GM18520 (cell line): Measurements from ENCODE around the gene ZBTB39.
A peak's percentile ranks its signal among the peaks of the same experiment; 100 is the strongest.
"Not testable (repeated sequence)": the region's sequence is repeated elsewhere in the genome, so short reads cannot be mapped to it uniquely, and the experiment has no call there.

Experiments used
- ATAC-seq: cut with Tn5 transposase; IDR thresholded peaks from one replicate; pipeline ENCODE4 v1.9.1; 2021; ENCODE audit not compliant: unreplicated experiment

The ZBTB39 gene, protein sequence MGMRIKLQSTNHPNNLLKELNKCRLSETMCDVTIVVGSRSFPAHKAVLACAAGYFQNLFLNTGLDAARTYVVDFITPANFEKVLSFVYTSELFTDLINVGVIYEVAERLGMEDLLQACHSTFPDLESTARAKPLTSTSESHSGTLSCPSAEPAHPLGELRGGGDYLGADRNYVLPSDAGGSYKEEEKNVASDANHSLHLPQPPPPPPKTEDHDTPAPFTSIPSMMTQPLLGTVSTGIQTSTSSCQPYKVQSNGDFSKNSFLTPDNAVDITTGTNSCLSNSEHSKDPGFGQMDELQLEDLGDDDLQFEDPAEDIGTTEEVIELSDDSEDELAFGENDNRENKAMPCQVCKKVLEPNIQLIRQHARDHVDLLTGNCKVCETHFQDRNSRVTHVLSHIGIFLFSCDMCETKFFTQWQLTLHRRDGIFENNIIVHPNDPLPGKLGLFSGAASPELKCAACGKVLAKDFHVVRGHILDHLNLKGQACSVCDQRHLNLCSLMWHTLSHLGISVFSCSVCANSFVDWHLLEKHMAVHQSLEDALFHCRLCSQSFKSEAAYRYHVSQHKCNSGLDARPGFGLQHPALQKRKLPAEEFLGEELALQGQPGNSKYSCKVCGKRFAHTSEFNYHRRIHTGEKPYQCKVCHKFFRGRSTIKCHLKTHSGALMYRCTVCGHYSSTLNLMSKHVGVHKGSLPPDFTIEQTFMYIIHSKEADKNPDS

DNA sequence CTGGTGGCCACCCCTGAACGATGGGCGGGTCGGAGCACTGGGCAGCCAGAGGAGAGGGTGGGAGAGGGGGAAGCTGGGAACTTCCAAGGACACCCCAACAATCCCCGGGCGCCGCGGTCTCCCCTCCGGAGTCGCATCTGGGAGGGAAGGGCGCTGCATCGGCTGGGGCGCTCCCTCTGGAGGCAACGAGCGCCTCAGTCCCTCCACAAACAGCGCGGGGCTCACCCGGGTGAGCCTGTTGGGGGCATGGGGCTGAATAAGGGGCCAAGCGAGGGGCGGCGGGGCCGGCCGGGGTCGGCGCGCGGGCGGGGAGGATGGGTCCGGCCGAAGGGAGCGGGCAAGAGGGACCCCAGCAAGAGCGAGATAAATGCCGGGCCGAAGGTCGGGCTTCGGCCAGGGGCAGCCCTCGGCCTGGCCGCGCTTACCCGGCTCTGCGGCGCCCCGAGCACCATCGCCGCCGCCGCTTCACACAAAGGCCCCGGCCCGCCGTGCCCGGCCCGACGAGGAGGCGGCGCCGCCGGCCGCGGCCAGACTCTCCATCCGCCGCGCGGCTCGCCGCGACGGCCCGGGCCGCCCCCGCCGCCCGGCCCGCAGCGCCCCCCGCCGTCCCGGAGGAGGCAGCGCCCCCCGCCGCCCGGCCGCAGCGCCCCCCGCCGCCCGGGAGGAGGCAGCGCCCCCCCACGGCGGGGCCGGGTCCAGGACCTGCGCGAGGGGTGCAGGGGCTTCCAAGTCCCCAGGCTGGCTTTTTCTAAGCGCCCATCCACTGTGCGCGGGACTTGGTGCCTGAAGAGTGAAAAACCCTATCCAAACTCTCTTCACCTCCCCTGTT, at the start of gene ZBTB39:
Gene ZBTB39, minus strand, starts transcription at position 567 of the 829 bp plus-strand sequence. CDS start 1,629 bp downstream, outside the sequence.
- peak; percentile 51 for ATAC-seq

DNA sequence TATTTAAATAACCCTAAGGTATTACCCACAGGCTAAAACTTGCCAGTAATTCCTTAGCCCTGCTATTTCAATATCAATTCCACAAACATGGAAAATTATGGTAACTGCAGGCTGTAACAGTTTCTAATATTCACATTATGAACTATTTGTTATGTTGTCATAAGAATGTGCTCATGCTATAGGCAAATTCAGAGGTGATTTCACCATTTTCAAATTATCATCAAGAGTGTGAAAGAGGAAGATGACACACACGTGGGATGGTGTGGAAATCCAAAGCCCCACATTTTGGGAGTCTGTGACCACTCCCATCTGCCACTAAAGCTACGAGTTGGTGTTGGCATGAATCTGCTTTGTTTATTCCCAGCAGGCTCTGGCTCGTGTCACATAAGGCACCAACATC, 49.5 kb upstream of the ZBTB39 start:
- ATAC-seq = no peak

DNA sequence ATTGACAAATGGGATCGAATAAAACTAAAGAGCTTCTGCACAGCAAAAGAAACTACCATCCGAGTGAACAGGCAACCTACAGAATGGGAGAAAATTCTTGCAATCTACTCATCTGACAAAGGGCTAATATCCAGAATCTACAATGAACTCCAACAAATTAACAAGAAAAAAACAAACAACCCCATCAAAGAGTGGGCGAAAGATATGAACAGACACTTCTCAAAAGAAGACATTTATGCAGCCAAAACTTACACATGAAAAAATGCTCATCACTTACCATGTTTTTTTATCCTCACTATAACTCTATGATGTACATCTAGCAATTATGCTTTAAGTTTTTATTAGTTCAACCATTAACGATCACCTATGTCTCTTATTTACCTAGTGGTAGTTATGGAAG, 47.6 kb upstream of the ZBTB39 start:
- not testable (repeated sequence) for ATAC-seq

- ATAC-seq = not testable (repeated sequence)
Observed at GRCh38 chr12:57053146-57053545, 46.8 kb upstream of the ZBTB39 start.

DNA sequence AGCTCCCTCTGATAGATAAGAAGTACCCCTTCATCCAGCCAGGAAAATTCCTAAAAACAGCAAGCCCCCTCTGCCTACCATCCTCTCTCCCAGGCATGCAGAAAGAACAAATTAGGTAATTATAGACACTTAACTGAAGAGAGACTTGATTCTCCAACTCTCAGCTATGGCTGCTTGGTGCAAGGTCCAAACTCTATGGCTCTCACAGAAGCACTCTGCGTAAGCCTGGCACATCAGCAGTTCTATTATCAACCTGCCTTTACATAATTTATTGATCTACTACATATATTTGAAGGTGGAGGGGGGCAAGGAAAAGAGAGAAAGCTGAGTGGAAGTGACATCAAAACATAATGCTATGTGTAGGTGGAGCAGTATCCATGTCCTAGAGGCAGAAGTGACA, 44.7 kb upstream of the ZBTB39 start:
- no peak for ATAC-seq

DNA sequence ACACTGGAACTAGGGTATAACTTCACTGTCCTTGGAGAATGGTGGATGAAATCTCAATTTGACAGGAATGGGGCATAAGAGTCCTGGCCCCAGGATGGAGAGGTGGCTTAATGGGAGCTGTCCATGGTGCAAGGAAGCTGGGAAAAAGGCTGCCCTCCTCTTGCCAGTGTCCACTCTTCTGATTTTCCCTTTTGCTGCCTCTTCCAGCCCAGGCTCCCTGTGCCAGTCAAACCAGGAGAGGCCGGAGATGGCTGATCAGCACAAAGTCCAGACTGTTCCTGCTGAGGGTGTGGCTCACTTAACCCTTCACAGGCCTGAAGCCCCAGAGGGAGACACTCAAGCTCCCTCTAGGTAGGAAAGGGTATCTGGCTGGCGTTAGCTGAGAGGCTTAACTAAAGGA, 43.5 kb upstream of the ZBTB39 start, which contains the start of gene MYO1A:
Gene MYO1A, minus strand, starts transcription at position 240 of the 400 bp plus-strand sequence. CDS start 1,806 bp downstream, outside the sequence.
- no peak for ATAC-seq

- no peak for ATAC-seq
Observed at GRCh38 chr12:57049119-57049446, 42.7 kb upstream of the ZBTB39 start.

- ATAC-seq = no peak
Observed at GRCh38 chr12:57048423-57049118, 42.2 kb upstream of the ZBTB39 start.

DNA sequence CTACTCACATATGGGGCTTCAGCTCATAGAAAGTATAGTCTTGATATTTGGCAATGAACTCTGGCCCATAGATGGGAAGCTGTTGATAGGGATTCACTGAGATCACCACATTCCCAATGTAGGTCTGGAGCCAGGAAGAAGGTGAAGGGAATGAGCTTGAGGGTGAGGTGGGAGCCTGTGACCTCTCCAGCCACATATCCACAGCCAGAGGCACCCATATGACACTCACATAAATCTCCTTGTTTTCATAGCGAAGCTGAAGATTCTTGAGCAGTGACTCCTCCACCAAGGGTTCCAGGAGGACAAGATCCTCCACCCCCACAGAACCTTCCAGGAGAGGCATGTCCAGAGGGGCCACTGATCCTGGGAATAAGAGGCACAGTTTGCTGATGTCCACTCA, 41.6 kb upstream of the ZBTB39 start:
- no peak for ATAC-seq

GRCh38 chr12:57046947-57047890, 40.9 kb upstream of the ZBTB39 start:
- ATAC-seq = no peak

DNA sequence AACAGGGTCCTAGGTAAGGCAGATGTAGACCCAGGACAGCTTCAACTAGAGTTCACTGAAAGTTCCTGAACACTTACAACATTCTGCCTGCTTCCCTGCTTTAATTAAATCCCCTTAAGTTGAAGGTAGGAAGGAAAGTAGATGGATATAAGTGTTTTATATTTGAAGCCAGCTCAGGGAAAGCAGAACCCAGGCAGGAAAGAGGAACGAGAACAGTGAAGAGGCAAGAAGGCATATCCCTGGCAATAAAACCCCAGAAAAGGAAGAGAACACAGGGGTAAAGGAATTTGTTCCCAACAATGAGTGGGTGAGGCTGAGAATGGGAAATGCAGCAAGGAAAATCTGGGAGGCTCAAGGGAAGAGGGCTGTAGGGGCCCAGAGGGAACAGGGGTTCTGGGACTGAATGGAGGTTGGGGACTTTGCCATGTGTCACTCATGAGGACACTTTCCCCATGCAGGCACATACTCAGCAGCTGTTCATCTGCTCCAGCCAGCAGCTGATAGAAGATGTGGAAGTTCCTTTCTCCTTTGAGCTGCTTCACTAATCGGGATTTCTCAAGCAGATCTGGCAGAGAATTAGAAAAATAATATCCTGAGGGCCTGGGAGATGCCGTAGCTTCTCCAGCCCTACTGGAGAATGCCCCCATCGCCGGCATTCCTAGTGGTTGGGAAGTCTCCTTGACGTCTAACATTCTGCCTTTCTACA, 39.9 kb upstream of the ZBTB39 start:
- ATAC-seq = no peak

GRCh38 chr12:57044889-57045288, 38.5 kb upstream of the ZBTB39 start:
- no peak for ATAC-seq

DNA sequence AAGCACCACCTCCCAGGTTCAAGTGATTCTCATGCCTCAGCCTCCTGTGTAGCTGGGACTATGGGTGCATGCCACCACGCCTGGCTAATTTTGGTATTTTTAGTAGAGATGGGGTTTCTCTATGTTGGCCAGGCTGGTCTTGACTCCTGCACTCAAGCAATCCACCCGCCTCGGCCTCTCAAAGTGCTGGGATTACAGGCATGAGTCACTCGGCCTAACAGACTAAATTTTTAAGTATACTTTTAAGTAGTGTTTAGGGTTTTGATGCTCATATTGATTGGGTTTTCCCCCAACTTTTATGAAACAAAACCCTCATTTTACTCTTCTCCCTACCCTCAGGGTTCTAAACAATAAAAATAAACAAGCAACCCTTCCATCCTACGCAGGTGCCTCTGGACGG, 38.1 kb upstream of the ZBTB39 start:
- ATAC-seq = no peak

DNA sequence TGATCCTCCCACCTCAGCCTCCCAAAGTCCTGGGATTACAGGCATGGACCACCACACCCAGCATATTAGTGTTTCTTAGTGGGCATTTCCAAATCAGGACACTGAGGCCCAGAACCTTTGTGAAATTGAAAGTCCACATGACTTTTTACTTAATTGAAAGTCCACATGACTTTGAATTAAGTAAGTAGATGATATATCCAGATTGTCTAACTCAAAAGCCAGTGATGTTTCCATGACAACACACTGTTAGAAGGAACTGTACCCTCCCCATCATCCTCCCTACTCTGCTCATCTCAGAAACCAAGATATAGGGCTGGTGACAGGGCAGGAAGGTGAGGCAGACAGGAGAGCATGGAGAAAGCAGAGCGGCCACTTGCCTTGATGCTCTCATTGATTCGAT, 36.3 kb upstream of the ZBTB39 start:
- ATAC-seq = no peak

GRCh38 chr12:57040750-57041149, 34.4 kb upstream of the ZBTB39 start:
- no peak for ATAC-seq

DNA sequence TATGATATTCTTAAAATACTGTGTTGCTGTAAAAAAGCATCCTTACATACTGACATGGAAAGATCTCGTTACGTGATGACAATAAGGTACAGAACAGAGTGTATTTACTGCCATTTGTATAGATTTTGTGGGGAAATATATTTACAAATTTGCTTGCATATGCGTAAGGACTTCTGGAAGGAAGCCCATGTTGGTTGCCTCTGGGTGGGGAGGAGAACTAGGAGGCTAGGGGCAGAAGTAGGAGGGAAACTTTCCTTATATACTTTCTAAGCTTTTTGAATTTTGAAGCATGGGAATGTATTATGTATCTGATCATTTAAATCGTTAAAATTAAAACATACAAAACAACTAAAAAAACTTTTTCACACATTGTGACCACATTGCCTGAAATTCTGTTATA, 33.9 kb upstream of the ZBTB39 start:
- ATAC-seq = no peak

DNA sequence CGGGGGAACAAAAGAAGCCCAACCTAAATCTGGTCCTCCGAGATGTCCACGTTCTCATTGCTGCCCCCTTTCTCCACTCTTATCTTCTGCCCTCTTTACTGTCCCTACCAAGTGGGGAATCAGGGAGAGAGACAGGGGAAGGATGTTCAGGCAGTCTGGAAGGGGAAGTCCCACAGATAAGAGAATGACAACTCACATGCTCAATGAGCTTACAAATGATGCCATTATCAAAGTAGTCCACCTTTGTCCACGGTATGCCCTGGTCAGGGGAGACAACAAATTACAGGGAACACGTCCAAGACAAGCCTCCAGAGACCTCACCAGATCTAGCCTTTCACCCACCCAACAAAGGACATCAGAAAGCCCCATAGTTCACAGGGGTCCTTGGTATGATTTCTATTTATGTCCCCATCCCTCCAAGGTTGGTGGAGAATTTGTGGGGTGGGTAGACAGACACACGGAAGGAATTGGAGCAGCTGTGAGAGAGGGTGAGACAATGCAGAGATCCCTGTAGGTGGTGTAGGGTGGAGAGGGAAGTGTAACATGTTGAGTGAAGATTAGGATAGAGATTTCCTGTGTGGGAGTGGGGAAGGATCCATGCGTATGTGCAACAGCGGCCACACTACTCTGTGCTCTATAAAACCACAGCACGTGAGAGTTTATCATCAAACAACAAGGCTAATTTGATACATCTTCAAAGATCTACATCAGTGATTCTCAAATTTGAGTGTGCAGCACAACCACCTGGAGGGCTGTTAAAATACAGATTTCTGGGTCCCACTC, 32.9 kb upstream of the ZBTB39 start:
- ATAC-seq = no peak

DNA sequence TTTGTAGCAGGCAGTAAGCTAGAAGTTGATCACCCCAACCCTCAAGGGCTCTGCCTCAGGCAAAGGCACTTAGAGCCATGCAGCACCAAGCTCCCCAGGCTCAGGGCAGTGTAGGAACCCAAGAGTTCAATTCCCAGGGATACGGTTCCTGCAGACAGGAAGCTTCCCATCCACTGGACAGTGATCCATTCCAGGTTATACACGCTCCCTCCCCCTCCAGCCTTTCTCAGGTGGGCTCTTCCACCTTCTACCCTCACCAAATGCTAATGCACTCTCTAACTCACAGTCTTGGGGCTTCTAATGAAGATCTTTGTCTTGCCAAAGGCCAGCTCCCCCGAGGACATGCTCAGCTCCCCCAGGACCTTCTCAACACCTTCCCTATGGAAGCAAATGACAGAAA, 30.9 kb upstream of the ZBTB39 start:
- ATAC-seq = no peak
